Measurements from ENCODE around the gene PFDN6.

DNA sequence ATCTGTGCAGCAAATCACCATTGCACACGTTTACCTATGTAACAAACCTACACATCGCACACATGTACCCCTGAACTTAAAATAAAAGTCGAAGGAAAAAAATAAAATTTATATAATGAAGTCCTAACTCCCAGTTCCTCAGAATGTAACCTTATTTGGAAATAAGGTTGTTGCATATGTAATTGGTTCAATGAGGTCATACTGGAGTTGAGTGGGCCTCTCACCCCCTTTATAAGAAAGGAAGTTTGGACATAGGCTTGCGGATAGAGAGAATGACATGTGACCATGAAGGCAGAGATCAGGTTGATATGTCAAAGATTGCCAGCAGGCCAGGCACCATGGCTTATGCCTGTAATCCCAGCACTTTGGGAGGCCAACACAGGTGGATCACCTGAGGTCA is 44.3 kb downstream of the PFDN6 start:
- TF ChIP-seq, protein P1, sequence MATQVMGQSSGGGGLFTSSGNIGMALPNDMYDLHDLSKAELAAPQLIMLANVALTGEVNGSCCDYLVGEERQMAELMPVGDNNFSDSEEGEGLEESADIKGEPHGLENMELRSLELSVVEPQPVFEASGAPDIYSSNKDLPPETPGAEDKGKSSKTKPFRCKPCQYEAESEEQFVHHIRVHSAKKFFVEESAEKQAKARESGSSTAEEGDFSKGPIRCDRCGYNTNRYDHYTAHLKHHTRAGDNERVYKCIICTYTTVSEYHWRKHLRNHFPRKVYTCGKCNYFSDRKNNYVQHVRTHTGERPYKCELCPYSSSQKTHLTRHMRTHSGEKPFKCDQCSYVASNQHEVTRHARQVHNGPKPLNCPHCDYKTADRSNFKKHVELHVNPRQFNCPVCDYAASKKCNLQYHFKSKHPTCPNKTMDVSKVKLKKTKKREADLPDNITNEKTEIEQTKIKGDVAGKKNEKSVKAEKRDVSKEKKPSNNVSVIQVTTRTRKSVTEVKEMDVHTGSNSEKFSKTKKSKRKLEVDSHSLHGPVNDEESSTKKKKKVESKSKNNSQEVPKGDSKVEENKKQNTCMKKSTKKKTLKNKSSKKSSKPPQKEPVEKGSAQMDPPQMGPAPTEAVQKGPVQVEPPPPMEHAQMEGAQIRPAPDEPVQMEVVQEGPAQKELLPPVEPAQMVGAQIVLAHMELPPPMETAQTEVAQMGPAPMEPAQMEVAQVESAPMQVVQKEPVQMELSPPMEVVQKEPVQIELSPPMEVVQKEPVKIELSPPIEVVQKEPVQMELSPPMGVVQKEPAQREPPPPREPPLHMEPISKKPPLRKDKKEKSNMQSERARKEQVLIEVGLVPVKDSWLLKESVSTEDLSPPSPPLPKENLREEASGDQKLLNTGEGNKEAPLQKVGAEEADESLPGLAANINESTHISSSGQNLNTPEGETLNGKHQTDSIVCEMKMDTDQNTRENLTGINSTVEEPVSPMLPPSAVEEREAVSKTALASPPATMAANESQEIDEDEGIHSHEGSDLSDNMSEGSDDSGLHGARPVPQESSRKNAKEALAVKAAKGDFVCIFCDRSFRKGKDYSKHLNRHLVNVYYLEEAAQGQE (IDR thresholded peaks at IDR 0.05; ENCODE audit: unreplicated experiment) = no peak
- TF ChIP-seq CTCF (conservative IDR thresholded peaks at IDR 0.05; ENCODE audit: low read depth in 2 of 2) (no peak), NANOG (IDR thresholded peaks at IDR 0.05; ENCODE audit: borderline replicate concordance) (no peak), ZNF331 (CRISPR knock-in tag; IDR thresholded peaks at IDR 0.05; ENCODE audit: low read depth) (no peak), EZH2phosphoT487 (IDR thresholded peaks at IDR 0.05; ENCODE audit: unreplicated experiment) (no peak), POLR2AphosphoS5 (IDR thresholded peaks at IDR 0.05; ENCODE audit: low read depth) (no peak), STAT1 (IDR thresholded peaks at IDR 0.05; ENCODE audit: unreplicated experiment) (no peak)
- TF ChIP-seq, protein P2, sequence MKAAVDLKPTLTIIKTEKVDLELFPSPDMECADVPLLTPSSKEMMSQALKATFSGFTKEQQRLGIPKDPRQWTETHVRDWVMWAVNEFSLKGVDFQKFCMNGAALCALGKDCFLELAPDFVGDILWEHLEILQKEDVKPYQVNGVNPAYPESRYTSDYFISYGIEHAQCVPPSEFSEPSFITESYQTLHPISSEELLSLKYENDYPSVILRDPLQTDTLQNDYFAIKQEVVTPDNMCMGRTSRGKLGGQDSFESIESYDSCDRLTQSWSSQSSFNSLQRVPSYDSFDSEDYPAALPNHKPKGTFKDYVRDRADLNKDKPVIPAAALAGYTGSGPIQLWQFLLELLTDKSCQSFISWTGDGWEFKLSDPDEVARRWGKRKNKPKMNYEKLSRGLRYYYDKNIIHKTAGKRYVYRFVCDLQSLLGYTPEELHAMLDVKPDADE (IDR thresholded peaks at IDR 0.05) = no peak
